Dedifferentiated amniotic fluid mesenchymal stem cell (primary cell): ENCODE measurements around the gene IDUA.
"Not testable (repeated sequence)": the region's sequence is repeated elsewhere in the genome, so short reads cannot be mapped to it uniquely, and the experiment has no call there.

Experiments used
- DNase-seq: peaks from one replicate; pipeline ENCODE4 v3.0.0-alpha.2; 2016; ENCODE audit errors: extremely low spot score

Gene IDUA

DNA sequence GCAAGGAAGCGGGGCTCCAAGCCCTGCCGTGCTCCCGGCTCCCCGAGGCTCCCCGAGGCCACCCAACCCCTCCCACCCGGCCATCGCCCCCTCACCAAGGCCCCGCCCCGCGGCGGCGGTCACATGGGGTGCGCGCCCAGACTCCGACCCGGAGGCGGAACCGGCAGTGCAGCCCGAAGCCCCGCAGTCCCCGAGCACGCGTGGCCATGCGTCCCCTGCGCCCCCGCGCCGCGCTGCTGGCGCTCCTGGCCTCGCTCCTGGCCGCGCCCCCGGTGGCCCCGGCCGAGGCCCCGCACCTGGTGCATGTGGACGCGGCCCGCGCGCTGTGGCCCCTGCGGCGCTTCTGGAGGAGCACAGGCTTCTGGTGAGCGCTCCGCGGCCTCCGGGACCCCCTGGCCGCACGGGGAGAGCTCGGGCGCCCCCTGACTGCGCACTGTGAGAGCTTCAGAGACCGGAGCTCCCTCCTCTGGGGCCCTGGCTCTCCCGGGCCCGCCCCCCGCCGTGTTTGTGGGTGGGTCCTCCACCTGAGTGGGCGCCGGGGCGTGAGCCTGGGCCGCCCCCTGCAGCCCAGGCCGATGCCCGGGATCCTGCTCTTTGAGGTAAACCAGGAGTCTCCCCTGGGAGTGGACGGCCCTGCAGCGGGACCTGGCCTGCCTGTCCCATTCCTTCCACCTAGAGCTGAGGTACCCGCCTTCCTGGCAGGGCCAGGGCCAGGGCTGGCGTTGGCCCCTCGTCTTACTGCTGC lies at the start of gene IDUA:
Gene IDUA (plus strand): TSS at position 166 of the 745 bp plus-strand sequence. CDS start 41 bp downstream, at position 207.
- peak; percentile 42 for DNase-seq

DNA sequence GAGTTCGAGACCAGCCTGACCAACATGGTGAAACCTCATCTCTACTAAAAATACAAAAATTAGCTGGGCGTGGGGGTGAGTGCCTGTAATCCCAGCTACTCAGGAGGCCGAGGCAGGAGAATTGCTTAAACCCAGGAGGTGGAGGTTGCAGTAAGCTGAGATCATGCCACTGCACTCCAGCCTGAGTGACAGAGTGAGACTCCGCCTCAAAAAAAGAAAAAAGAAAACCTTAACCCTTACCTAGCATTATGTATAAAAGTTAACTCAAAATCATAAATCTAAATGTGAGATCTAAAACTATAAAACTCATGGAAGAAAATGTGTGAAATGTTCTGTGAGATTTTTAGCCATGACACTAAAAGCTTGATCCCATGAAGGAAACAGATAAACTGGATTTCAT lies 47.3 kb upstream of the IDUA start:
- not testable (repeated sequence) for DNase-seq

DNA sequence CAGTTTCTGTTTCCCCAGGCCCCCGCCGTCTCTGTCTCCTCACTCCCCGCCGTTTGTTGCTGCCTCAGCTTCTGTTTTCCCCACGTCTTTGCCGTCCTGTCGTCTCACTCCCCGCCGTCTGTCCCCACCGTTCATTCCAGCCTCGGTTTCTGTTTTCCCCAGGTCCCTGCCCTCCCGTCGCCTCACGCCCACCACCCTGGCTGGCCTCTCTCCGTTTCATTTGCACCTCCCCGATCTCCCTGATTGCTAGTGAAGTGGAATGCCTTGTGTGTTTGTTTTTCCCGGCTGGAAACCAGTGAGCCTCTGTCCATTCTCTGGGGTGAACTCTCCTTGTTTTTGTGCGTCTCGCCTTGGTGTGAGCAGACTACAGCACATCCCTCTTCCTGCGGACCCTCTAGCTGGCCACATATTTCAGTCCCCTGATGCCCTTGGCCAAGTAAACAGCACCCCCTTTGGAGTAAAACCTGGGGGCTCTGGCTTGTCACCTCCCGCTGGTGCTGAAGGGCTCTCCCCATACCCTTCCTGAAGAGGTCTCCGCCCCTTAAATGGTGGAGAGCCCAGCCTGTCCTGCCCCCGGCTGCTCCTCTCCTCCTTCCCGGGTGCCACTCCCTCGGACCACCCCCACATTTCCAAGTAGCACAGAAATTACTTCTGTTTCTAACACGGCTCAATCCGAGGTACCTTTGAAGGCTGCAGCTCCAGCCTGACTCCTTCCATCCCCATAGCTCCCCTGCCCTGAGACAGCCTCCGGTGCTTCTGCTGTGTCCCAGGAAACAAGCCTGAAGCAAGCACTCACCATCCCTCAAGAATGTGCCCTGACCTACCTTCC lies 41.4 kb upstream of the IDUA start:
- DNase-seq: no peak

DNA sequence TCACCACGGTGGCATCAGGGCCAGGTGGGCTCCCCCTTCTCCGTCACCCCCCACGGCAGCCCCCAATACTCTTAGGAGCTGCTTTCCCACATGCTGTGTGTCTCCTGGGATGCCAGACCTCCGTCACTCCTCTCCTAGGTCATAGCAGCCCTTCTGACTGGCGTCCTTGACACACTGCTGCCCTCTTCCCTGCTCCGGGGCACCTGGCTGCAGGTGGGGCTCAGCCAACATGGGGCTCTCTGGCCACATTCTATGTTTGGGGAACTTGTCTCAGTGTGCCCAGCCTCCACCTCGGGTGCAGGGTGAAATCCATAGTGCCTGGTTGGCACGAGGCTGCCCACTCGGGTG lies 40.8 kb upstream of the IDUA start:
- DNase-seq: no peak

DNA sequence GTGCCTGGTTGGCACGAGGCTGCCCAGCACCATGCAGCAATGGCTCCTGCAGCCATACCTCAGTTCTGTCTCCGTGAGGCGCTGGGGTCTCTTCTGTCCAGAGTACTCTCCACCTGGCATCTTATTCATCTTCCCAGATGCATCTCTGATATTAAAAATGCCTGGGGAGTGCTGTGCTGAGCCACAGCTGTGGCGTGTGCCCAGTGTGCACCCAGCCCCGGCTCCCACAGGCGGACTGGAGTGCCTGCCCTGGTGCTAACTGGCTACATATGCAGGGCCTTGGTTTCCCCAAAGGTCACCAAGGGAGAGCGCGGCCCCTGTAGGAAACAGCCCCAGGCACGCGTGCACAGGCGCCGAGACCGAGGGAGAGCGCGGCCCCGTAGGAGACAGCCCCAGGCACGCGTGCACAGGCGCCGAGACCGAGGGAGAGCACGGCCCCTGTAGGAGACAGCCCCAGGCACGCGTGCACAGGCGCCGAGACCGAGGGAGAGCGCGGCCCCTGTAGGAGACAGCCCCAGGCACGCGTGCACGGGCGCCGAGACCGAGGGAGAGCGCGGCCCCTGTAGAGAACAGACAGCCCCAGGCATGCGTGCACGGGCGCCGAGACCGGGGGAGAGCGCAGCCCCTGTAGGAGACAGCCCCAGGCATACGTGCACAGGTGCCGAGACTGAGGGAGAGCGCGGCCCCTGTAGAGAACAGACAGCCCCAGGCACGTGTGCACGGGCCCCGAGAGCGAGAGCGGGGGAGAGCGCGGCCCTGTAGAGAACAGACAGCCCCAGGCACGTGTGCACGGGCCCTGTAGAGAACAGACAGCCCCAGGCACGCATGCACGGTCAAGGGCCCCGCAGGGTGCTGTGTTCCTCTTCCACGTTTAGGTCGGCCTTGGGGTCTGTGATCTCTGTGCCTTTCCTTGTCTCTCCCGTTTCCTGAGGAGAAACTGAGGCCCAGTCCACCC lies 40.0 kb upstream of the IDUA start:
- no peak for DNase-seq

DNA sequence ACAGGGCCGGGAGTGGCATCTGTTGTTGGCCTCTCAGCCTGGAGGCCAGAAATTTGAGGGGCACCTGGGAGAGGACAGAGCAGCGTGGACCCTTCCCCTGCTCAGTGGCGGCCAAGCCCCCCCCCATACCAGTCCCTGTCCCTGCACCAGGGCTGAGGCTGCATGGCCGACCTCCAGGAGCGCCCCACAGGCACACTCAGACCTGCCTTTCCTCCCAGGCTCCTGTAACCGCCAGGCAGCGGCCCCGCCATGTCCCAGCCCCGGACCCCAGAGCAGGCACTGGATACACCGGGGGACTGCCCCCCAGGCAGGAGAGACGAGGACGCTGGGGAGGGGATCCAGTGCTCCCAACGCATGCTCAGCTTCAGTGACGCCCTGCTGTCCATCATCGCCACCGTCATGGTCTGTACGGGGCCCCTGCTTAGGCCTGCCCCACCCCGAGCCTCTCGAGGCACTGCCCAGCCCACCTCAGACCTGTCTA lies 39.3 kb upstream of the IDUA start:
- no peak for DNase-seq

DNA sequence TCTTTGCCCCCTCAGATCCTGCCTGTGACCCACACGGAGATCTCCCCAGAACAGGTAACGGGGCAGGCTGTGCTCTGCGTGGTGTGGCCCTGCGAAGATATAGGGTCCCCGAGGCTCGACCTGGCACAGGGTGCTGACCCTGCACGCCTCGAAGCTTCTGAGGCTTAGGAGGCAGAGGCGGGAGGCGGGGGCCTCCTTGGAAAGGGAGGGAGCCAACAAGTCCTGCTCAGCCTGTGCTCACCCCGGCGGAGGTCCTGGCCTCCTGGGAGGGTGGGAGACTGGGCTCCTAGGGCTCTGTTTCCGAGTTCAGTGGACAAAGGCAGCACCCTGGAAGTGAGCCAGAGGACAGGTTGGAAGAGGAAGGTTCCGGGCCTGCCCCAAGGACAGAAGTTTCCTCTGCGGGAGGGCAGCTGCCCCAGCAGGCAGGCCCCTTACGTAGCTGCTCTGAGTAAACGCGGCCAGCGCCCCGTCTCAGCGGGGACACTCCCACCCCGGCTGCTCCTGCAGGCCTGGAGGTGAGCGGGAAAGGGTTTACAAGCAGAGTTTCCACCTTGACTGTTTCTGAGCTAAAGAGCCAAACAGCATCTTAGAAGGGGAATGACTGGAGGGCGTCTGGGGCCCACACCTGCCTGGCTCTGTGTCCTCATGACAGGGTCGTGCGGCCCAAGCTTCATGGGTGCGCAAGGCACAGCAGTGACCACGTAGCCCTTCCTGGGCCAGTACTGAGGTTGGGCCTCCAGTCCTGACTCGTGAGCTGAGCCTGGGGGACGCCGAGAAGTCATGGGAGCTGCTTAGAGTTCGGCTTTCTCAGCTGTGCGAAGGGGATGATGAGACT lies 38.5 kb upstream of the IDUA start:
- no peak for DNase-seq

DNA sequence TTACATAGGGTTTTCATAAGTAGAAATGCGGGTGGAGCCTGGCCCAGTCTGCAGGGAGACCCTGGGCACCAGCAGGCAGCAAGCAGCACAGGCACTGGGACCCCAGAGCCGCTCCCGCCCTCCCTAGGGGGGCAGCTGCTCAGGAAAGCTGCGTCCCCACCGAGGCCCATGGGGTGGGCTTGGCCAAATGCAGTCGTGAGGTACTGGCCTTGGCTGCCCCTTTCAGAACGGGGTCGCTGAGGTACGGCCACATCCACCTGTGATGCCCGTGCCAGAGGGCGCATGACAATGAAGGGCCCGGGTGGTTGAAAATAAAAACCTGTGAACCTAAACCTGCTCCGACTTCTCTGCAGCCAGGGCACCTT lies 37.9 kb upstream of the IDUA start:
- no peak for DNase-seq

DNA sequence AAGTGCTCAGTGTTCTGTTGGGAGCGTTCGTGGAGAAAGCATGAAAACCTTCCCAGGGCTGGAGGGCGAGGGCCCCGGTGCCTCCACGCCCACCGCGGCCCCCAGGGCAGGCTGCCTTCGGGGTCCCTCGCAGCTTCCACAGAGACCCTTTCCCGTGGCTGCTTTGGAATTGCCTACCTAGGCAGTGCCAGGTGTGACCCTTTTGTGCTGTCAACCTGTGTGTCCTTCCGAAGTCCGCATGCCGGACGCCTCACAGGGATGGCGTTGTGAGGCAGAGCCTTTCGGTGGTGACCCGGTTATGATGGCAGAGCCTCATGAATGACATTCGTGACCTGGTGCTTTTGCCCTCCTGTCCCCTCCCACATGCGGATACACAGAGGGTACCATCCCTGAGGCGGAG lies 37.2 kb upstream of the IDUA start:
- DNase-seq: no peak

DNA sequence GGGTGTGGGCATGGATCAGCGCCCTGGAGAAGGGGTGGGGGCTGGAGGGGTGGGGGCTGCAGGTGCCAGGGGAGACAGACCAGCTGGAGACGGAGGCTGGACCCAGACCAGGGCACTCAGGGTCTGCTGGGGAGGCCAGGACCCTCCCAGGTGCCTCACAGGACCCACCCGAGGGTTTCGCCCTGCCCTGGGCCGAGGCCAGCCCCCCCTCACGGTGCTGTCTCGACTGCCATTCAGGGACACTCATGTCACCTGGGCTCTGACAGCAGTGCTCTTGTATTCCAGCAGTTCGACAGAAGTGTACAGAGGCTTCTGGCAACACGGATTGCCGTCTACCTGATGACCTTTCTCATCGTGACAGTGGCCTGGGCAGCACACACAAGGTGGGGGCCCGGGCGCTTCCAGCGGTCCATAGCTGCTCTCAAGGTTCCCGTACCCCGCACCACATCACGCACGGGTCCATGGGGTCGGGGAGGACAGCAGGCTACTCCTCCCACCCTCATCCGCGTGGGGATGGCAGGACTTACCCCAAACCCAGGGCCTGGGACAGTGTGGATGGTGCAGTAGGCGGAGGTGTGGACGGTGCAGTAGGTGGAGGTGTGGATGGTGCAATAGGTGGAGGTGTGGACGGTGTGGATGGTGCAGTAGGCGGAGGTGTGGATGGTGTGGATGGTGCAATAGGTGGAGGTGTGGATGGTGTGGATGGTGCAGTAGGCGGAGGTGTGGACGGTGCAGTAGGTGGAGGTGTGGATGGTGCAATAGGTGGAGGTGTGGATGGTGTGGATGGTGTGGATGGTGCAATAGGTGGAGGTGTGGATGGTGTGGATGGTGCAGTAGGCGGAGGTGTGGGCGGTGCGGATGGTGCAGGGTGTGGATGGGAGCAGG lies 36.5 kb upstream of the IDUA start:
- no peak for DNase-seq

DNA sequence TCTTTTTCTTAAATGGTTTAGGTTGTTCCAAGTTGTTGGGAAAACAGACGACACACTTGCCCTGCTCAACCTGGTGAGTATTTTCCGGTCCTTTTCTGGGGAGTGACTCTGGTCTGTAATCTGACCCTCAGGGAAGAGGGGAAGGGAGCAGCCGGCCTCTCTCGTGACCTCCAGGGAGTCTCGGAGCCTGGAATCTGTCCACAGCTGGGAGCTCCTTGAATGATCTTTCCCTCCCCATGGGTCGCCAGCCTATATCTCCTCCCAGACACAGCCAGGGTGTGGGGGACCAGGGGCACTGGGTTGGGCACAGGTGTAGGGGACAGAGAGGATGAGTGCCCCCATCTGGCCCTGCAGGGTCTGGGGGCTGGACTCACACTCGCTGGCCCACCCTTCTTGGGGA lies 35.7 kb upstream of the IDUA start:
- DNase-seq: no peak

DNA sequence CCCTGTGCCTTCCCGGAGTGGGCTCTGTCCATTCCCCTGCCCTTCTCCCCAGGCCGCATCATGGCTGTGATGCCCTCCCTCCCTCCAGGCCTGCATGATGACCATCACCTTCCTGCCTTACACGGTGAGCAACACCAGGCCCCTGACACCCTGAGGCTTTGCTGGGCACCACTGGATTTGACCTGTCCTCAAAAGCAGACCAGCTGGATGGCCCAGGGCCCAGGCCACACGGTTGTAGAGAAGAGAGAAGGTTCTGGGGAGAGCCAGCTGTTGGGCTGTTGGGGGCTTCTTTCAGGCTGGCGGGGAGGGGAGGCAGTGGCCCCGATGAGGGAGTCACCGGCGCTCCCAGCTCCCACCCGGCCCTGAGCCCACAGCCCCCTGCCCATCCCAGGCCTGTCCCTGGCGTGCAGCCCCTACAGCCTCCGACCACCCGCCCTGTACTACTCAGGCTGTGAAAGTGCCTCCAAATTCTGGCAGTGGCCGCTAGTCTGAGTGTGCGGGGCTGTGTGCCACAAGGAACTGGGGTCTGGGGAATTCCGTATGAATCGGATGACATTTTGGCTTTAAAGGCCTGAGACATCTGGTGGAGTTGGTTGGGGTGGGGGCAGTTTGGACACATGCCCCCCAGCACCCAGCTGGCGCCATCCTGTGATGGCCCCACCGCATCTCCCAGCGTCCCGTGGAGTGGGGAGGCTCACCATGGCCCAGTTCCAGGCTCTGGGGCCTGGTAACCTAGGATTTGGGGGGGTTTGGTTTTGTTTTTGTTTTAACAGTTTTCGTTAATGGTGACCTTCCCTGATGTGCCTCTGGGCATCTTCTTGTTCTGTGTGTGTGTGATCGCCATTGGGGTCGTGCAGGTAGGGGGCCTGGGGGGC lies 35.0 kb upstream of the IDUA start:
- DNase-seq: no peak

DNA sequence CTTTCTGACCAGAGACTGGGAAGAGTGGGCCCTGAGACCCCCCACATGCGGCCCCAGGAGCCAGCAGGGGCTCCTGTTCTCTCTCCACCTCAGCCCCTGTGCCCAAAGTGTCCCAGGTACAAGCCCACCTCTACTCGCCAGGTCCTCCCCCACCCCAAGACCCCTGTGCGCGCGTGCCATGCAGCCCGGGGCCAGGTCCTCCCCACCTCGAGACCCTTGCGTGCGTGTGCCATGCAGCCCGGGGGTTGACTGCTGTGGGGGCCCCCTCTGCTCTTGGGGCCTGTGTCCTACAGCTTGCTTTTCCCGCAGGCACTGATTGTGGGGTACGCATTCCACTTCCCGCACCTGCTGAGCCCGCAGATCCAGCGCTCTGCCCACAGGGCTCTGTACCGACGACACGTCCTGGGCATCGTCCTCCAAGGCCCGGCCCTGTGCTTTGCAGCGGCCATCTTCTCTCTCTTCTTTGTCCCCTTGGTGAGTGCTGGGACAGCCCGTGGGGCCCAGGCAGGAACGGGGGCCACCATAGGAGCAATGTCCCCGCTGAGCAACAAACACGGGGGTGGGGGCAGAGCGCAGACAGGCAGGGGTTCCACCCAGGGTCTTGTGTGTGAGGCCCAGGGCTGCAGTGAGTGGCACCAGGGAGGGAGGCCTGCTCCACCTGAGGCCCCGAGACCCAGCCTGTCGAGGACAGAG lies 33.8 kb upstream of the IDUA start:
- no peak for DNase-seq

DNA sequence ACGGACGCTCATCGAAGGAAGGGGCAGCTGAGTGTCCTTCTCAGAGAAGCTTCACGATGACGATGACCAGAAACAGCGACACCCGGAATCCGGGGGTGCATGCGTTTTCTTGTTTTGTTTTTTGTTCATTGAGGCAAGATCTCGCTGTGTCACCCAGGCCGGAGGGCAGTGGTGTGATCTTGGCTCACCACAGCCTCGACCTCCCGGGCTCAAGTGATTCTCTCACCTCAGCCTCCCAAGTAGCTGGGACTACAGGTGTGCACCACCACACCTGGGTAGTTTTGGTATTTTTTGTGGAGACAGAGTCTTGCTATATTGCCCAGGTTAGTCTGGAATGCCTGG lies 33.3 kb upstream of the IDUA start:
- DNase-seq: no peak

DNA sequence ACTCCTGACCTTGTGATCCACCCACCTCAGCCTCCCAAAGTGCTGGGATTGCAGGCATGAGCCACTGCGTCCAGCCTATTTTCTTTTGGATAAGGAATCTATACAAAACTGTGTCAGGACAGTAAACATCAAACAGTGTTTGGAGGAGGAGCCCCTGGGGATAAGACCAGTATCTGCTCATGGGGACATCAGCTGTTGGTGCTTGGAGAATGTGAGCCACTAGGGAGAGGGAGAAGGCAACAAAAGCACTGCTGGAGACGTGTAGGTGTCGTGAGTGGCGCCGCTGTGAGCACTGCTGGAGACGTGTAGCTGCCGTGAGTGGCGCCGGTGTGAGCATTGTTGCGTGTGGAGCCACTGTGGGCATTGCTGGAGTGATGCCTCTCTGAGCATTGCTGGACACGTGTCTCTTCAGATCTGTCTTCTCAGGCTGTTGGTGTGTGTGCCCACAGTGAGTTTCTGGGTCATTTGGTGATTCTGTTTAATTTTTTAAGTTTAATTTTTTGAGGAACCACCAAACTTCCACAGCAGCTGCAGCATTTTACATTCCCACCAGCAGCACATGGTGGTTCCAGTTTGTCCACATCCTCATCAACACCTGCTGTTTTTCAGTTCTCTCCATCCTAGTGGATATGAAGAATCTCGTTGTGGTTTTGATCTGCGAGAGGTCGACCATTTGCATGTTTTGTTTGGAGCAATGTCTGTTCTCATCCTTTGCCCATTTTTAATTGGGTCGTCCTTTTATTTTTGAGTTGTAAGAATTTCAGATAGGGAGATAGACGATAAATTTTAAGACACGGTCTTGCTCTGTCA lies 32.4 kb upstream of the IDUA start:
- no peak for DNase-seq

DNA sequence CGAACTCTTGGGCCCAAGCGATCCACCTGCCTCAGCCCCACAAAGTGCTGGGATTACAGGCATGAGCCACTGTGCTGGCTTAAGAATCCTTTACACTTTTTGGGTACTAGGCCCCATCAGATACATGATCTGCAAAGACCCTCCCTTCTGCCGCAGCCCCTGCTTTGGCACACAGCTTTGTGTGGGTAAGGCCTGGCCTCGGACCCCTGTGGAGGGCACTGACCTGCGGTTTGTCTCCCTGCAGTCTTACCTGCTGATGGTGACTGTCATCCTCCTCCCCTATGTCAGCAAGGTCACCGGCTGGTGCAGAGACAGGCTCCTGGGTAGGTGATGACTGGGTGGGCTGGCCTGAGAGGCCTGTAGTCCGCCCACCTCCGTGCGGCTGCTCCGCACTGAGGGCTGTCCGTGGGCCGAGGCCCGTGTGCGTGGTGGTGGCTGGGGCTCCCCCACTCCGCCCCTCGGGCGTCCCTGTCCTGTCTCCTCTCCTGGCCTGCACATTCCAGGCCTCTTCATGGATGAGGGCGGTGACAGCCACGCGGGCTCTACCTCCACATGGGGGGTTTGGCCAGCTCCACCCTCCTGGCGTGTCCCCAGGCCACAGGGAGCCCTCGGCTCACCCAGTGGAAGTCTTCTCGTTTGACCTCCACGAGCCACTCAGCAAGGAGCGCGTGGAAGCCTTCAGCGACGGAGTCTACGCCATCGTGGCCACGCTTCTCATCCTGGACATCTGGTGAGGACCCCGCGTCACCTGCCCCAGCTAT lies 31.5 kb upstream of the IDUA start:
- DNase-seq: no peak

DNA sequence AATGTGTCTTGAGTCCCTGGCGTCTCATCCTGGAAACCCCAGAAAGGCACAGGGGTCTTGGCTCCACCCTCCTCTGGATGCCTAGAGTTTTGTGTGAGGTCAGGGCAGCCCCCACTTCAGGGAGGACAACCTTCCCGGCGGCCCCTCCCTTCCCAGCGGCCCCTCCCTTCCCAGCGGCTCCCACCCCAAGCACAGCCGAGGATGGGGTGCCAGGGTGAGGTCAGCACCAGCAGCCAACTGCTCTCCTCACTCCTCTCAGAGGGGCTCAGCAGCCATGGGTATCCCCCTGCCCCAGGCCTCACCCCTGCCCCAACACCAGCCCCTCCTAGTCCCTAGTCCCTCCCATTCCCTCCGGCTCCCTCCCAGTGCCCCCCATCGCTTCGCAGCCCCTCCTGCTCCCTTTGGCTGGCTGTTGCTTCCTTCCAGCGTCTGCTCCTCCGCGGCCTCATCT lies 30.9 kb upstream of the IDUA start:
- no peak for DNase-seq
